Mesodermal cell (in vitro differentiated cells): ENCODE measurements around the gene ARHGAP30.
A peak's percentile ranks its signal among the peaks of the same experiment; 100 is the strongest.
"Not testable (repeated sequence)": the region's sequence is repeated elsewhere in the genome, so short reads cannot be mapped to it uniquely, and the experiment has no call there.

Source experiments
- H3K27ac ChIP-seq: 2 replicates; pipeline ENCODE4 v1.7.0; 2013; ENCODE audit warnings: mild to moderate bottlenecking, low read depth, low read length, moderate library complexity; ENCODE audit not compliant: severe bottlenecking
- H3K36me3 ChIP-seq: 2 replicates; pipeline ENCODE4 v1.7.1; 2013; ENCODE audit warnings: mild to moderate bottlenecking, low read length, moderate library complexity; ENCODE audit not compliant: control insufficient read depth, insufficient read depth
- H3K4me1 ChIP-seq: one replicate; pipeline ENCODE4 v1.7.1; 2013; ENCODE audit warnings: mild to moderate bottlenecking, low read length; ENCODE audit not compliant: insufficient read depth, control insufficient read depth, poor library complexity, severe bottlenecking
- H3K4me3 ChIP-seq: 2 replicates; pipeline ENCODE4 v1.7.0; 2013; ENCODE audit warnings: low read length, control low read depth, mild to moderate bottlenecking; ENCODE audit not compliant: insufficient read depth, poor library complexity, severe bottlenecking; ENCODE audit errors: extremely low read depth
- H3K9me3 ChIP-seq: 2 replicates; pipeline ENCODE4 v1.7.1; 2013; ENCODE audit warnings: mild to moderate bottlenecking, low read length, moderate library complexity; ENCODE audit not compliant: control insufficient read depth
- WGBS, 2 experiments: methylation state at CpG; one replicate each; pipeline ENCODE4 v1.1.5; 2013; ENCODE audit warnings: missing lambda C conversion rate in 2 of 2; ENCODE audit not compliant: insufficient coverage in 2 of 2; 5-methylcytosine and 5-hydroxymethylcytosine counted together

Gene ARHGAP30

DNA sequence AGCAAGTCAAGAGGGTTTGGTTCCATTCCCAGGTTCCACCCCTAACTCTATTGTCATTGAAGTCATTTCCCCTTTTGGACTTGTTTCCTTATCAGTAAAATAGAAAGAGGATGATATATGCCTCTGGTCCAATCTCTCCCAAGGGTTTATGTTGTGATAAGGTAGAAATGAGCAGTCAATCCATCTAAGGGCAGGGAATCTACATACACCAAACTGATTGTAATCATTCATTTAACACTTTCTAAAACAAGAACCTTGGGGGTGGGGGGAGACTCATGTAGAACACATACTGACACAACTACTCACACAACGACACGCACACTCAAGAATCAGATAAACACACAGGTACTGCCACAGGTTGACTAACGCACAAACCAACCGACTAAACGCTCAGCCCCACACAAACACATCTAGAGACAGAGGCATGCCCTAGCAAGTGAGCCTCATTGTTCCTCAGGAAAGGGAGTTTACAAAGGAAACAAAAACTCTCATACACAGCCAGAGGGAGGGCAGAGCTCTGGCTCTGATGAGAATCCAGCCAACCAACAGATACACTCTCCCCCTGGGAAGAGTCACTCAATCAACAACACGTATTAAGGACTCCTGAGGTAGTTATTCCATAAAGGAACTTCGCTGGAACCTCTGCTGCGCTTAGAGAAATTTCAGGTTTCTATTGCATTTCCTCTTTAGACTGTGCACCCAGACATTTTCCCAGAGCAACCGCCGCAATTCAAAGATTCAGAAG is 49.8 kb downstream of the ARHGAP30 start:
- Histone ChIP-seq H3K4me3 (peak overlapping the region; percentile 67), H3K9me3 (no peaks in the 10 kb centered on the region), H3K4me1 (peaks cover 8% of the 10 kb centered on the region), H3K36me3 (no peaks in the 10 kb centered on the region), H3K27ac (peak overlapping the region; percentile 26)
- WGBS, 2 experiments = 1 to 4% methylated on average over 7 of the region's 10 CpGs

DNA sequence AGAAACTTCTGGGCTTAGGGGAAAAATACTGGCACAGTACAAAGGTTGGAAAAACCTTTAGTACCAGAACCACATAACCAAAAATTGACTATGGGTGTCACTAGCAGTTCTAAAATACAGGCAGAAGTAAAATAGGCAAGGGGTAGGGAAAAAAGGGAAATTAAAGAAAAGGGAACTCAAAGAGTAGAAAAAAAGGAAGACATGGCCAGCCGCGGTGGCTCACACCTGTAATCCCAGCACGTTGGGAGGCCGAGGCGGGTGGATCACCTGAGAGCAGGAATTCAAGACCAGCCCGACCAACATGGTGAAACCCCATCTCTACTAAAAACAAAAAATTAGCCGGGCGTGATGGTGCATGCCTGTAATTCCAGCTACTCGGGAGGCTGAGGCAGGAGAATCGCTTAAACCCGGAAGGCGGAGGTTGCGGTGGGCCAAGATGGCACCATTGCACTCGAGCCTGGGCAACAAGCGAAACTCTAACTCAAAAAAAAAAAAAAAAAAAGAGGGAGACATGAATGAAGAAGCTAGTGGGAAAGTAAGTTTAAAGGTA is 50.5 kb downstream of the ARHGAP30 start:
- not testable (repeated sequence) for H3K27ac ChIP-seq, H3K36me3 ChIP-seq, H3K9me3 ChIP-seq
- WGBS, 2 experiments = 89 to 98% methylated on average over 8 to 13 of the region's 15 CpGs
- peak overlapping the region; percentile 67 for H3K4me3 ChIP-seq
- peaks cover 10% of the 10 kb centered on the region for H3K4me1 ChIP-seq

DNA sequence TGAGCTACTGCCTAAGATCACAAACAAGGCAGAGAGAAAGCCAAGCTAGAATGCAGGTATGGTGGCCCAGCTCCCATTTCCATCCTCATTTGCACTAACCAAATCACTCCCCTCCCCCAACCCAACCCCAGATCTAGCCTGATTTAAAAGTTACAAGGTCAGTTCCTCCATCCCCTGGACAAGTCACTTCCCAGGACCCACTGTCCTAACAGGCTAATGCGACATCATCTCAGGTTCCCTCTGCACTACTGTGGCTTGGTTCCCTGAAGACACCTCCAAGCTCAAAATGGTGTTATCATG is 51.1 kb downstream of the ARHGAP30 start:
- Histone ChIP-seq H3K9me3 (no peaks in the 10 kb centered on the region), H3K27ac (no peak overlapping the region), H3K4me3 (peak overlapping the region; percentile 67), H3K36me3 (no peaks in the 10 kb centered on the region), H3K4me1 (peaks cover 16% of the 10 kb centered on the region)
- WGBS, 2 experiments = no CpG with 5 or more reads among the region's 1 CpG

DNA sequence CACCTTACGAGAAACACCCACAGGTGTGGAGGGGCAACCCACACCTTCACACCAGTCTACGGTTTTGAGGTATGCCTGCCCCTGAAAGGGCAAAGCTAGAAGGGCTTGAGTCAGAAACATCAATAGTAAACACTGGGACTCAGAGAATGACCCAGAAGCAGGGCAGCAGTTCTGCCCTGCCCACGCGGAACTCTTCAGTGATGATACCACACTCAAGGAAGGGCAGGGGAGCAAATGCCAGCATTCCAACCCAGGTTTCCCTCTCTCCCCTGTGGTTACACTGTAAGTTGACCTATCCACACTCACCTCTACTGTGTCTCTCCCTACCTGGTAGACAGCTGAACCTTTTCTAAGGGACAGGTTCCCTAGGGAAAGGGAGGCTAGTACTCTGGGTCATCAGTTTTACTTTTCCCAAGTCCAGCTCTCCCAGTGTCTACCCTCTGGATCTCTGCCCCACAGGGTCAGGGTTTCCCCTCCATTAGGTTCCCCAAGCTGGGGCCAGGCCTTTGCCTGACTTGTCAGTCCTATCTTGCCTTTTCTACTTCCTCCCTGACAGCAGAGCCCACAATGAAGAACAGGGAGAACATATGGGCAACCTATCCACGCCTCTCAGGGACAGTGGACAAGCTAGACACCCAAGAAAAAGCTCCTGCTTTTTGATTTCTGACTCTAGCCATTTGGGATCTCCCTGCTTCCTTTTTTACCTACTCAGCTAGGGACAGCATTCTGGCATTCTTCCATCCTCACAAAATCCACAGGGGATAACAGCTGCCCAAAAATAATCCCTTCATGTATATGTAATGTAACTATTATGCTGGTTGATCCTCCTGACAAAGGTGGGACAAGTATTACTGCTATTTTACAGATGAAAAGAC is 51.7 kb downstream of the ARHGAP30 start:
- Histone ChIP-seq H3K4me3 (peak overlapping the region; percentile 67), H3K36me3 (no peaks in the 10 kb centered on the region), H3K9me3 (no peaks in the 10 kb centered on the region), H3K27ac (no peak overlapping the region), H3K4me1 (peaks cover 20% of the 10 kb centered on the region)
- 79 to 88% methylated on average over 3 to 4 of the region's 5 CpGs for WGBS, 2 experiments

DNA sequence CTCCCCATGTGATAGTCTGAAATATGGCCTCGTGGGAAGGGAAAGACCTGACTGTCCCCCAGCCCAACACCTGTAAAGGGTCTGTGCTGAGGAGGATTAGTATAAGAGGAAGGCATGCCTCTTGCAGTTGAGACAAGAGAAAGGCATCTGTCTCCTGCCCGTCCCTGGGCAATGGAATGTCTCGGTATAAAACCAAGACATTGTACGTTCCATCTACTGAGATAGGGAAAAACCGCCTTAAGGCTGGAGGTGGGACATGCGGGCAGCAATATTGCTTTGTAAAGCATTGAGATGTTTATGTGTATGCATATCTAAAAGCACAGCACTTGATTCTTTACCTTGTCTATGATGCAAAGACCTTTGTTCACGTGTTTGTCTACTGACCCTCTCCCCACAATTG is 52.5 kb downstream of the ARHGAP30 start:
- WGBS, 2 experiments = 66 to 80% methylated on average over 2 to 3 of the region's 7 CpGs
- H3K4me1 ChIP-seq = peaks cover 20% of the 10 kb centered on the region
- H3K36me3 ChIP-seq, H3K9me3 ChIP-seq, H3K4me3 ChIP-seq, H3K27ac ChIP-seq: not testable (repeated sequence)

DNA sequence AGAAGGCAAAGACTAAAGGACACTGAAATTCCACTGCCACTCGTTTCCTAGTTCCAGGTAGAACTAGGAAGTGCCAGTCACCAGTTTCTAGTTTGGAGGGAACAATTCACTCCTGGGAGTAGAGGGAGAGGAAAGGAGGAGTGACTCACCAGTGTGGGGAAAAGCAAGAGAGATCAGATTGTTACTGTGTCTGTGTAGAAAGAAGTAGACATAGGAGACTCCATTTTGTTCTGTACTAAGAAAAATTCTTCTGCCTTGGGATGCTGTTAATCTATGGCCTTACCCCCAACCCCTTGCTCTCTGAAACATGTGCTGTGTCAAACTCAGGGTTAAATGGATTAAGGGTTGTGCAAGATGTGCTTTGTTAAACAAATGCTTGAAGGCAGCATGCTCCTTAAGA is 53.0 kb downstream of the ARHGAP30 start:
- not testable (repeated sequence) for H3K9me3 ChIP-seq, H3K27ac ChIP-seq, H3K36me3 ChIP-seq, H3K4me3 ChIP-seq
- H3K4me1 ChIP-seq = peaks cover 20% of the 10 kb centered on the region
- 82 to 91% methylated on average over 1 of the region's 1 CpG for WGBS, 2 experiments

DNA sequence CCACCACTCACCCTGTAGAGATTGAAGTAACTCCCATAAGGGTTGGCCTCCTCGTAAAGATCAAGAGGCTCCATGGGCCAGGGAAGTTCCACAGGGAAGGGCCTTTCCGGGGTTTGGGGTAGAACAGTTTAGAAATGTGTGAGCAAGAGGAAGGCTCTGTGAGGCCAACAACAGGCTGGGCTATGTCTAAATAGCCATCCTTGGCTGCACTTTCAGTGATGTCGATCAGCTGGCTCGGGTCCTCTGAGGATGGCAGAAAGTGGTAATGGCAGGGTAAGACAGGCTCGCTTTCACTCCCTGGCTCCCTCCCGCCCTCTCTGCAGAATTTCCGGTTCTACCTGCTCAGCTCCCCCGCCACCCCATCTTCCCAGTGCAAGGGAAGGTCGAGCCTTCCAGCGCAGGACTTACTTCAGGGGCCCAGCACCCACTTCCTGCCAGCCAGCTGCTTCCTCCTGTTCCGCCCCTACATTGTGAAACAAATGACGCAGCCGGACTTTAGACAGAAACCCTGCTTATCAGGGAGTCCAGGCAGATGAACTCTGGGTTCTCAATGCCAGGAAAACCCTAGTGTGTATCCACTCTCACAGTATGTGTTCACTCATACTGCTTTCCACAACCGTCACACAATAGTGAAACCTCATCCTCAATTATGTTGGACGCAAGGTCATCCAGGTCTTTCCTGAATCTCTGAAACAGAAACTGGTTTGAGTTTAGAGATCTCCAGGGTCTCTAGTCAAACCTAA is 56.0 kb downstream of the ARHGAP30 start:
- Histone ChIP-seq H3K4me3 (no peak overlapping the region), H3K4me1 (peaks cover 21% of the 10 kb centered on the region), H3K9me3 (no peaks in the 10 kb centered on the region), H3K36me3 (peaks cover 3% of the 10 kb centered on the region), H3K27ac (peak overlapping the region; percentile 80)
- WGBS, 2 experiments = 80 to 86% methylated on average over 11 to 12 of the region's 15 CpGs

DNA sequence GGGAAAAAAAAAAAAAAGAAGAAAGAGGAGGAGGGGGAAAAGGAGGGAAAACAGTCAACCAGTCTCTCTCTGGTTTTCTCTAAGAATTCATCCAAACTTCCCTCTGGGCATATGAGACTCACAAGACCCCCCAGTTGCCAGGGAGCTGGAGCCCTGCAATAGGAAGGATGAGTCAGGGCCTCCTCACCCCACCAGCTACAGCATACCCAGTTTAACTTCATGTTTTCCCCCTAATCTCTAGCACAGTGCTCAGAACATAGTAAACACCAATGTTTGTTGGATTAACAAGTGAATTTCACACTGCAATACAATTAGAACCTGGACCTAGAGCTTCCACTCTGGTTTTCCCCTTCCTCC is 56.6 kb downstream of the ARHGAP30 start:
- Histone ChIP-seq H3K4me1 (peaks cover 24% of the 10 kb centered on the region), H3K4me3 (no peak overlapping the region), H3K27ac (peak overlapping the region; percentile 80), H3K9me3 (no peaks in the 10 kb centered on the region), H3K36me3 (peaks cover 3% of the 10 kb centered on the region)

DNA sequence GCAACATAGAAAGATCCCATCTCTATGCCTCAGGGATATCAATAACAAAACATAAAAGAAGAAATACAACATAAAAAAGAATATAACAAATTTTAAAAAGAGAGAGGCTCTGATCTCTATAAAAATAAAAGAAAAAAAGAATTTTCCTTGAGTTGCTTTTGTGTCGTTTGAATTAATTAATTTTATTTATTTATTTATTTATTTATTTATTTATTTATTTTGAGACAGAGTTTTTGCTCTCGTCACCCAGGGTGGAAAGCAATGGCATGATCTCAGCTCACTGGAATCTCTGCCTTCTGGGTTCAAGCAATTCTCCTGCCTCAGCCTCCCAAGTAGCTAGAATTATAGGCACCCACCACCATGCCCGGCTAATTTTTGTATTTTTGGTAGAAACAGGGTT is 57.3 kb downstream of the ARHGAP30 start:
- whole genome bisulfite sequencing, 2 experiments = no CpG with 5 or more reads among the region's 3 CpGs
- Histone ChIP-seq H3K27ac (peak overlapping the region; percentile 80), H3K36me3 (peaks cover 3% of the 10 kb centered on the region), H3K4me1 (peaks cover 24% of the 10 kb centered on the region), H3K4me3 (no peak overlapping the region), H3K9me3 (no peaks in the 10 kb centered on the region)

DNA sequence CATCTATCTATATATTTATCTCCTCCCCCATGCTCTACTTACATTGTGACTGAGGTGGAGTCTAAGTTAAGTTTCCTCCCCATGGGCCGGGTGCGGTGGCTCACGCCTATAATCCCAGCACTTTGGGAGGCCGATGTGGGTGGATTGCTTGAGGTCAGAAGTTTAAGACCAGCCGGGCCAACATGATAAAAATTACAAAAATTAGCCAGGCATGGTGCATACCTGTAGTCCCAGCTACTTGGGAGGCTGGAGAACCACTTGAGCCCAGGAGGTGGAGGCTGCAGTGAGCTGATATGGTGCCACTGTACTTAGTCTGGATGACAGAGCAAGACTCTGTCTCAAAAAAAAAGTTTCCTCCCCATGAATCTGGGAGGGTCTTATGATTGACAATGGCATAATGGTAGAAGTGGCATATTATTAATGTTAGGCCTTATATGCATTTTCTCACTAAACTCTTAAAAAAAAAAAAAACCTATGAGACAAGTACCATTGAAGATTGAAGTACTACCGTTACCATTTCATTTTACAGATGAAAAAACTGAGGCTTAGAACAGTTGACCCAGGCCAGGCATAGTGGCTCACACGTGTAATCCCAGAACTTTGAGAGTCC is 60.0 kb downstream of the ARHGAP30 start:
- Histone ChIP-seq H3K4me3 (no peak overlapping the region), H3K4me1 (peaks cover 24% of the 10 kb centered on the region), H3K9me3 (no peaks in the 10 kb centered on the region), H3K27ac (no peak overlapping the region), H3K36me3 (peaks cover 3% of the 10 kb centered on the region)
- 89 to 97% methylated on average over 2 to 6 of the region's 7 CpGs for WGBS, 2 experiments
